Measurements from ENCODE around the gene FAM53C. TPM values are rescaled to one million over a fixed set of nuclear protein-coding genes. Genes with fewer than 3 reads are reported as not detected.

FAM53C gene
- polyA plus RNA-seq, 3 donors: 24.9 to 92.2 (median 28.7) TPM

DNA sequence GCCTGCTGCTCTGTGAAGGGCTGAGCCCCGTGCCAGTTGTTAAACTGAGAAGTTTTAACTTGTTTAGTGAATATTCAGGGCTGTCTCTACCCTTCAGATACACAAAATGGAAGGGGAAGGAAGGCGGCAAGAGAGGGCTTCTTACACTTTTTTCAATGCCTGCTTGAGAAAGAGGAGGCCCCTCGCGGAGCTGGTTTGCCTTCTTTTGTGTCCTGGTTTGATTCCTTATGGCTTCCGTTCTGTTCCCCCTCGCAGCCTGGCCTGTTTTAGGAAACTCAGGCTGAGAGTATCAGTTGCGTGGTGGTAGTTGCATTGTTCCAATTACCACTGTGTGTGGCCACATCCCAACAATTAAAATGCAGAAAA is 1.0 kb downstream of the FAM53C start:
- H3K27me3 ChIP-seq (ENCODE audit: control insufficient read depth in 2 of 2, insufficient read depth in 2 of 2, low read length in 2 of 2): no peaks in the 10 kb centered on the region
- H3K4me2 ChIP-seq (replicated peaks; ENCODE audit: extremely low read depth, low read length, poor library complexity, severe bottlenecking): peak overlapping the region; percentile 92
- peaks cover 13 to 28% of the 10 kb centered on the region in 2 donors for H3K36me3 ChIP-seq (replicated peaks in 1 of 2; ENCODE audit: control insufficient read depth in 1 of 2, insufficient read depth in 2 of 2, low read length in 2 of 2)
- intact Hi-C loops (cut with micrococcal nuclease): loop anchor here (5.0 to 10.0 kb wide), 5 partner anchors 33 to 304 kb away; partner anchors contain the start of genes CDC23 (in 2 of the 2), BRD8 (in 1 of the 2), FAM13B (in 1 of the 2) and KIF20A (in 1 of the 2)
- Mint-ChIP-seq H3K27ac (peak overlapping the region; percentile 85 to 98 (median 93)), H3K4me1 (peaks cover 48% of the 10 kb centered on the region), H3K9me3 (no peaks in the 10 kb centered on the region), H3K27me3 (ENCODE audit: low read depth in 3 of 3) (no peaks in the 10 kb centered on the region), H3K4me3 (peak overlapping the region; percentile 81 to 93), H3K36me3 (peaks cover 20 to 28% of the 10 kb centered on the region in 2 donors)
- TF ChIP-seq, protein P1, sequence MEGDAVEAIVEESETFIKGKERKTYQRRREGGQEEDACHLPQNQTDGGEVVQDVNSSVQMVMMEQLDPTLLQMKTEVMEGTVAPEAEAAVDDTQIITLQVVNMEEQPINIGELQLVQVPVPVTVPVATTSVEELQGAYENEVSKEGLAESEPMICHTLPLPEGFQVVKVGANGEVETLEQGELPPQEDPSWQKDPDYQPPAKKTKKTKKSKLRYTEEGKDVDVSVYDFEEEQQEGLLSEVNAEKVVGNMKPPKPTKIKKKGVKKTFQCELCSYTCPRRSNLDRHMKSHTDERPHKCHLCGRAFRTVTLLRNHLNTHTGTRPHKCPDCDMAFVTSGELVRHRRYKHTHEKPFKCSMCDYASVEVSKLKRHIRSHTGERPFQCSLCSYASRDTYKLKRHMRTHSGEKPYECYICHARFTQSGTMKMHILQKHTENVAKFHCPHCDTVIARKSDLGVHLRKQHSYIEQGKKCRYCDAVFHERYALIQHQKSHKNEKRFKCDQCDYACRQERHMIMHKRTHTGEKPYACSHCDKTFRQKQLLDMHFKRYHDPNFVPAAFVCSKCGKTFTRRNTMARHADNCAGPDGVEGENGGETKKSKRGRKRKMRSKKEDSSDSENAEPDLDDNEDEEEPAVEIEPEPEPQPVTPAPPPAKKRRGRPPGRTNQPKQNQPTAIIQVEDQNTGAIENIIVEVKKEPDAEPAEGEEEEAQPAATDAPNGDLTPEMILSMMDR (IDR thresholded peaks at IDR 0.05): no peak
- peaks cover 50% of the 10 kb centered on the region for H3K79me2 ChIP-seq (ENCODE audit: insufficient read depth, low read length)
- peak overlapping the region; percentile 93 to 98 for H3K27ac ChIP-seq (ENCODE audit: low read depth in 1 of 2, low read length in 2 of 2)
- DNase-seq: no peak
- peak overlapping the region; percentile 82 for H3K9ac ChIP-seq (ENCODE audit: insufficient read depth, low read length, poor library complexity, severe bottlenecking)
- no peaks in the 10 kb centered on the region for H3K9me3 ChIP-seq (replicated peaks in 1 of 2; ENCODE audit: control insufficient read depth in 1 of 2, insufficient read depth in 1 of 2, low read length in 2 of 2)
- H4K20me1 ChIP-seq (ENCODE audit: insufficient read depth, low read length): peaks cover 47% of the 10 kb centered on the region
- peaks cover 37 to 44% of the 10 kb centered on the region in 2 donors for H3K4me1 ChIP-seq (ENCODE audit: control insufficient read depth in 1 of 2, insufficient read depth in 2 of 2, low read length in 2 of 2)
- peak overlapping the region; percentile 73 to 90 (median 87) for H3K4me3 ChIP-seq (replicated peaks in 1 of 3; ENCODE audit: low read depth in 2 of 3, low read length in 3 of 3)
- no peak overlapping the region for H2AFZ ChIP-seq (ENCODE audit: insufficient read depth, low read depth, low read length, poor library complexity, severe bottlenecking)
- 5% methylated on average over 3 of the region's 7 CpGs for WGBS (ENCODE audit: insufficient coverage)

DNA sequence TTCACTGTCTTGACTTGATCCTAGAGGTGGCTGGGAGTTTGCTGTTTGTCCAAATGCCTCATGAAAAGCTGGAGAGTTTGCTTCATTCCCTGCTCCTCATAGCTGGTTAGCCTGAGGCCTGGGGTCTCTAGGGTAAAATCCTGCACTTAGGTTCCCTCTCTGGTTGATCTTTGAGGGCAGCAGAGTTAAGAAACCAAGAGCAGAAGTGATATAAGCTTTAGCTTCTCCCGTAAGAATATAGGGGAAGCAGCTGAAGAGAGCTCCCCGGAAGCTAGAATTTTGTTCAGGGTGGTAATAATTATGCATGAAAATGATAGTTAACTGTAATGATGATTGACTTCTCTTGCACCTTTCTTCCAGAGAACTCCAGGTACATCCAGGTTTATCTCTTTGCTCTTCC is 1.4 kb downstream of the FAM53C start:
- intact Hi-C loops (cut with micrococcal nuclease): loop anchor here (5.0 to 10.0 kb wide), 5 partner anchors 33 to 305 kb away; partner anchors contain the start of genes CDC23 (in 2 of the 2), BRD8 (in 1 of the 2), FAM13B (in 1 of the 2) and KIF20A (in 1 of the 2)
- Histone ChIP-seq H3K9ac (ENCODE audit: insufficient read depth, low read length, poor library complexity, severe bottlenecking) (peak overlapping the region; percentile 82), H3K4me1 (ENCODE audit: control insufficient read depth in 1 of 2, insufficient read depth in 2 of 2, low read length in 2 of 2) (peaks cover 37 to 44% of the 10 kb centered on the region in 2 donors), H3K4me3 (replicated peaks in 1 of 3; ENCODE audit: low read depth in 2 of 3, low read length in 3 of 3) (peak overlapping the region; percentile 73 to 90 (median 87)), H3K27ac (ENCODE audit: low read depth in 1 of 2, low read length in 2 of 2) (peak overlapping the region; percentile 93 to 98), H3K79me2 (ENCODE audit: insufficient read depth, low read length) (peaks cover 51% of the 10 kb centered on the region), H3K9me3 (replicated peaks in 1 of 2; ENCODE audit: control insufficient read depth in 1 of 2, insufficient read depth in 1 of 2, low read length in 2 of 2) (no peaks in the 10 kb centered on the region), H3K4me2 (replicated peaks; ENCODE audit: extremely low read depth, low read length, poor library complexity, severe bottlenecking) (peak overlapping the region; percentile 92), H4K20me1 (ENCODE audit: insufficient read depth, low read length) (peaks cover 51% of the 10 kb centered on the region), H3K36me3 (replicated peaks in 1 of 2; ENCODE audit: control insufficient read depth in 1 of 2, insufficient read depth in 2 of 2, low read length in 2 of 2) (peaks cover 17 to 32% of the 10 kb centered on the region in 2 donors), H2AFZ (ENCODE audit: insufficient read depth, low read depth, low read length, poor library complexity, severe bottlenecking) (no peak overlapping the region), H3K27me3 (ENCODE audit: control insufficient read depth in 2 of 2, insufficient read depth in 2 of 2, low read length in 2 of 2) (no peaks in the 10 kb centered on the region)
- TF ChIP-seq, protein P1 (IDR thresholded peaks at IDR 0.05): no peak
- no CpG with 5 or more reads among the region's 2 CpGs for WGBS (ENCODE audit: insufficient coverage)
- Mint-ChIP-seq H3K4me3 (peak overlapping the region; percentile 81 to 93), H3K27me3 (ENCODE audit: low read depth in 3 of 3) (no peaks in the 10 kb centered on the region), H3K9me3 (no peaks in the 10 kb centered on the region), H3K4me1 (peaks cover 48% of the 10 kb centered on the region), H3K27ac (peak overlapping the region; percentile 85 to 98 (median 93)), H3K36me3 (peaks cover 23 to 32% of the 10 kb centered on the region in 2 donors)
- DNase-seq: peak in 2 of 3 donors; percentile 36 to 53

Data from CD14-positive monocyte (primary cell).